Heart left ventricle (tissue), 16 donors: ENCODE data around the gene TMEM9. TPM values are rescaled to one million over a fixed set of nuclear protein-coding genes. Genes with fewer than 3 reads are reported as not detected.

Experiments used
- ATAC-seq, 4 donors: fragments of 200-7000 bp; cut with Tn5 transposase; one replicate each; pipeline ENCODE4 v1.9.1; 2020 to 2022; ENCODE audit warnings: moderate library complexity in 4 of 4, mild to moderate bottlenecking in 3 of 4, moderate number of reproducible peaks in 1 of 4
- DNase-seq, 5 donors: peaks; one replicate each; pipeline ENCODE4 v3.0.0-alpha.2; 2020
- H3K27ac ChIP-seq, 12 donors: fragments of 200-600 bp; sonication (generic) in 4 of 12; one replicate each; pipeline versions ENCODE4 v1.5.0 to v1.8.0; 2016 to 2022; ENCODE audit warnings: mild to moderate bottlenecking in 2 of 12
- H3K27me3 ChIP-seq, 9 donors: fragments of 200-600 bp; sonication (generic) in 2 of 9; one replicate each; pipeline versions ENCODE4 v1.5.1 to v1.8.0; 2016 to 2022; ENCODE audit warnings: mild to moderate bottlenecking in 3 of 9
- H3K36me3 ChIP-seq, 9 donors: fragments of 200-600 bp; sonication (generic) in 2 of 9; one replicate each; pipeline versions ENCODE4 v1.5.0 to v1.8.0; 2018 to 2022; ENCODE audit warnings: mild to moderate bottlenecking in 2 of 9
- H3K4me1 ChIP-seq, 12 donors: fragments of 200-600 bp; sonication (generic) in 4 of 12; one replicate each; pipeline versions ENCODE4 v1.5.0 to v1.8.0; 2016 to 2022; ENCODE audit warnings: mild to moderate bottlenecking in 3 of 12
- H3K4me3 ChIP-seq, 12 donors: fragments of 200-600 bp; sonication (generic) in 4 of 12; one replicate each; pipeline versions ENCODE4 v1.5.0 to v1.8.0; 2017 to 2022; ENCODE audit warnings: mild to moderate bottlenecking in 9 of 12, moderate library complexity in 4 of 12
- H3K9me3 ChIP-seq, 12 donors: fragments of 200-600 bp; sonication (generic) in 4 of 12; one replicate each; pipeline versions ENCODE4 v1.5.0 to v1.8.0; 2016 to 2022; ENCODE audit warnings: mild to moderate bottlenecking in 1 of 12
- CTCF ChIP-seq, 12 donors: fragments of 200-600 bp; sonication (generic) in 4 of 12; IDR thresholded peaks; one replicate each; pipeline versions ENCODE4 v1.5.0 to v1.8.0; 2018 to 2022; ENCODE audit warnings: antibody characterized with exemption in 12 of 12, mild to moderate bottlenecking in 5 of 12
- POLR2A ChIP-seq, 2 donors: fragments of 450-650 bp; IDR thresholded peaks; one replicate each; pipeline ENCODE4 v1.6.1; 2017; ENCODE audit warnings: antibody characterized with exemption in 2 of 2, mild to moderate bottlenecking in 2 of 2, moderate library complexity in 2 of 2
- WGBS, 4 donors: extraction: QIAGEN DNeasy Blood & Tissue Kit in 2 of 4; methylation state at CpG; one replicate each; pipeline versions ENCODE4 v1.1.5 to v1.1.7; 2013 to 2018; 5-methylcytosine and 5-hydroxymethylcytosine counted together
- intact Hi-C, 10 donors: fragments of 100-400 bp; cut with DNase I; formaldehyde crosslinking; loops; one replicate each; pipeline versions ENCODE4 v1.11.1 to v1.14.2; 2022
- polyA plus RNA-seq, 2 donors: library from polyadenylated mRNA; stranded (reverse); fragments of 200-250 nt; gene quantifications; one replicate each; pipeline ENCODE4 v1.2.3, GENCODE V29; 2013
- total RNA-seq, 9 donors: library from RNA; depleted of rRNA in 2 of 9; stranded (reverse); fragments of >200 nt in 2 of 9; fragmentation: NEBNext Ultra II Directional in 3 of 9; extraction: Animal tissue kit (Norgen Biotek cat#: 25700) in 3 of 9; gene quantifications; one replicate each; pipeline versions ENCODE4 v1.1.0 to v1.2.4, GENCODE V29; 2016 to 2023
- donor health status: ischemic (EF 13 %, LVEDD 7.1; RV severe dilation, severe dysfunction).
- donor health status: healthy with polysubstance abuse.
- donor health status: DM: no; HTN: yes; CAD: no.
- donor health status: DM: no; HTN: no; CAD: no.
- donor health status: ischemic (EF 25% LVEDD 6.9; RV normal size, moderate dysfunction).
- donor health status: ischemic (EF 25% LVEDD 5.7; RV mildly dilated, moderate dysfunction).
- donor health status: healthy.
- donor health status: DM: yes; HTN: yes; CAD: no.
- donor health status: ischemic (EF 35%, LVEDD 5.7; RV mildly dilated, moderate dysfunction).
- donor health status: nonischemic (EF 11% LVEDD 7.7; RV severe dilation, severe dysfunction).
- donor health status: DM: yes; HTN: yes; CAD: no.
- donor health status: PGD.
- donor health status: ischemic (EF 29% LVEDD 5.4; RV normal size, mild dysfunction).
- donor health status: nonischemic (EF 23%, LVEDD 6.1; RV moderate dilation, normal function).

TMEM9 gene
- total and polyA plus RNA-seq, 11 donors, result 22.4 to 42.9 (median 29.3) TPM

- no peaks in the 10 kb centered on the region for H3K9me3 ChIP-seq
- H3K4me1 ChIP-seq, result peaks cover 0 to 21% (median 0%) of the 10 kb centered on the region in 12 donors
- TF ChIP-seq POLR2A (IDR thresholded peaks at IDR 0.05) (no peak), CTCF (IDR thresholded peaks at IDR 0.05) (no peak)
- H3K4me3 ChIP-seq, result no peak overlapping the region
- ATAC-seq (no peak), DNase-seq (no peak)
- no peaks in the 10 kb centered on the region for H3K27me3 ChIP-seq
- WGBS, 4 donors, result 79 to 84% (median 81%) methylated on average over 8 of the region's 8 CpGs
- H3K27ac ChIP-seq, result peak overlapping the region in 1 of 12 donors; percentile 75
- intact Hi-C loops, result no loop called here
- peaks cover 0 to 60% (median 37%) of the 10 kb centered on the region in 9 donors for H3K36me3 ChIP-seq
These were observed 17.8 kb downstream of the TMEM9 start for GRCh38 chr1:201136355-201137023.

GRCh38 chr1:201134405-201134804, 19.9 kb downstream of the TMEM9 start:
- intact Hi-C loops, result loop anchor here in 1 of 10 donors (2.0 kb wide), 1 partner anchor 56 kb away; no protein-coding TSS in a partner anchor
- WGBS, 4 donors, result 90 to 98% (median 95%) methylated on average over 6 of the region's 6 CpGs
- no peaks in the 10 kb centered on the region for H3K27me3 ChIP-seq
- peaks cover 0 to 21% (median 0%) of the 10 kb centered on the region in 12 donors for H3K4me1 ChIP-seq
- ATAC-seq (no peak), DNase-seq (no peak)
- no peaks in the 10 kb centered on the region for H3K9me3 ChIP-seq
- TF ChIP-seq CTCF (IDR thresholded peaks at IDR 0.05), result no peak
- no peak for TF ChIP-seq POLR2A (IDR thresholded peaks at IDR 0.05)
- no peak overlapping the region for H3K4me3 ChIP-seq
- H3K36me3 ChIP-seq, result peaks cover 0 to 39% (median 19%) of the 10 kb centered on the region in 9 donors
- H3K27ac ChIP-seq, result no peak overlapping the region

- H3K4me1 ChIP-seq, result no peaks in the 10 kb centered on the region
- no peak overlapping the region for H3K27ac ChIP-seq
- no peaks in the 10 kb centered on the region for H3K9me3 ChIP-seq
- ATAC-seq (peak in 1 of 4 donors; percentile 10), DNase-seq (peak in 1 of 5 donors; percentile 48)
- TF ChIP-seq CTCF (IDR thresholded peaks at IDR 0.05) (no peak), POLR2A (IDR thresholded peaks at IDR 0.05) (no peak)
- no peak overlapping the region for H3K4me3 ChIP-seq
- 65 to 92% (median 75%) methylated on average over 4 of the region's 4 CpGs for WGBS, 4 donors
- H3K27me3 ChIP-seq, result no peaks in the 10 kb centered on the region
- peaks cover 0 to 26% (median 17%) of the 10 kb centered on the region in 9 donors for H3K36me3 ChIP-seq
- intact Hi-C loops, result no loop called here
These were observed 22.9 kb downstream of the TMEM9 start for GRCh38 chr1:201131398-201131797.

GRCh38 chr1:201128962-201129361, 25.3 kb downstream of the TMEM9 start:
- Histone ChIP-seq H3K9me3 (no peaks in the 10 kb centered on the region), H3K4me1 (no peaks in the 10 kb centered on the region), H3K27me3 (peaks cover 0 to 7% (median 0%) of the 10 kb centered on the region in 9 donors), H3K27ac (no peak overlapping the region), H3K36me3 (peaks cover 0 to 2% (median 0%) of the 10 kb centered on the region in 9 donors), H3K4me3 (no peak overlapping the region)
- intact Hi-C loops, result no loop called here
- TF ChIP-seq CTCF (IDR thresholded peaks at IDR 0.05) (no peak), POLR2A (IDR thresholded peaks at IDR 0.05) (no peak)
- 93 to 96% (median 95%) methylated on average over 9 to 13 of the region's 13 CpGs for WGBS, 4 donors
- DNase-seq (no peak), ATAC-seq (no peak)
